ENCODE results near the gene PKP1. TPM values are rescaled to one million over a fixed set of nuclear protein-coding genes. Genes with fewer than 3 reads are reported as not detected.

The PKP1 gene
- total and polyA plus RNA-seq, 2 experiments from 2014 or later = 0.19 to 0.83 TPM

- TF ChIP-seq ZNF331 (CRISPR knock-in tag; IDR thresholded peaks at IDR 0.05; ENCODE audit: low read depth) (no peak), EZH2 (IDR thresholded peaks at IDR 0.05; ENCODE audit: low read depth, unreplicated experiment) (no peak), JUNB (IDR thresholded peaks at IDR 0.05; ENCODE audit: unreplicated experiment) (no peak), CREB1 (CRISPR knock-in tag; IDR thresholded peaks at IDR 0.05; ENCODE audit: low read depth) (no peak), REST (IDR thresholded peaks at IDR 0.05; ENCODE audit: unreplicated experiment) (no peak)
These were observed 87.2 kb downstream of the PKP1 start (continued) for GRCh38 chr1:201370500-201370899.

GRCh38 chr1:201371276-201371675 is 88.0 kb downstream of the PKP1 start:
- Histone ChIP-seq H3K27ac (ENCODE audit: low read depth) (no peak overlapping the region), H3K36me3 (ENCODE audit: insufficient read depth) (no peaks in the 10 kb centered on the region), H3K79me2 (replicated peaks; ENCODE audit: insufficient read depth) (no peaks in the 10 kb centered on the region), H3K4me3 (no peak overlapping the region), H3K4me2 (no peak overlapping the region), H2AFZ (no peak overlapping the region), H3F3A (replicated peaks; ENCODE audit: low read depth) (peaks cover 10% of the 10 kb centered on the region; the same call in 1 of the 2 replicates), H3K27me3 (ENCODE audit: insufficient read depth) (no peaks in the 10 kb centered on the region), H3K4me1 (ENCODE audit: insufficient read depth) (peaks cover 24% of the 10 kb centered on the region), H4K20me1 (replicated peaks; ENCODE audit: insufficient read depth) (no peaks in the 10 kb centered on the region), H3K9me2 (ENCODE audit: insufficient read depth) (0 out of 2 replicates have a peak, but pooled peaks cover 7% of the 10 kb centered on the region)
- H3K27me3 Mint-ChIP-seq (ENCODE audit: insufficient read depth, low read depth, poor library complexity) = peaks cover 21% of the 10 kb centered on the region
- peaks cover 47% of the 10 kb centered on the region for H3K4me1 Mint-ChIP-seq
- ATAC-seq (no peak), DNase-seq (ENCODE audit: low spot score) (no peak)
- no peaks in the 10 kb centered on the region for H3K9me3 Mint-ChIP-seq
- no peak overlapping the region; the same call in 2 of the 3 replicates for H3K4me3 Mint-ChIP-seq
- TF ChIP-seq EZH2phosphoT487 (IDR thresholded peaks at IDR 0.05; ENCODE audit: unreplicated experiment) (no peak), ETS1 (IDR thresholded peaks at IDR 0.05) (no peak), CREB1 (CRISPR knock-in tag; IDR thresholded peaks at IDR 0.05; ENCODE audit: low read depth) (no peak), ZNF462 (CRISPR knock-in tag; IDR thresholded peaks at IDR 0.05) (no peak), CTCF (conservative IDR thresholded peaks at IDR 0.05; ENCODE audit: low read depth in 2 of 2) (no peak), JUNB (IDR thresholded peaks at IDR 0.05; ENCODE audit: unreplicated experiment) (no peak)
- no peak overlapping the region for H3K27ac Mint-ChIP-seq
- H3K36me3 Mint-ChIP-seq (ENCODE audit: low read depth) = no peaks in the 10 kb centered on the region
